K562 (cell line): ENCODE results near the gene OFD1.

Experiments used
- ATF3 ChIP-seq, 2 experiments: fragments of 450-650 bp in 1 of 2; sonication (generic) in 1 of 2; formaldehyde crosslinking in 1 of 2; IDR thresholded peaks in 1 of 2; conservative IDR thresholded peaks in 1 of 2; 2 replicates each; pipeline versions ENCODE4 v1.6.1 to v1.8.1; 2016 to 2023; ENCODE audit warnings: mild to moderate bottlenecking in 2 of 2, moderate library complexity in 2 of 2, inconsistent platforms in 1 of 2, missing genetic modification reagents in 1 of 2
- CTCF ChIP-seq, 3 experiments: IDR thresholded peaks in 2 of 3; conservative IDR thresholded peaks in 1 of 3; 2 replicates each; pipeline ENCODE4 v1.5.1; 2011 to 2012; ENCODE audit warnings: low read length in 3 of 3, mild to moderate bottlenecking in 3 of 3, control low read depth in 2 of 3, improper control_type of control experiment in 1 of 3, inconsistent platforms in 1 of 3, low read depth in 1 of 3, mixed read lengths in 1 of 3, moderate library complexity in 1 of 3; ENCODE audit not compliant: insufficient read depth in 2 of 3
- EP300 ChIP-seq: IDR thresholded peaks from 2 replicates; pipeline ENCODE4 v1.6.1; 2012; ENCODE audit warnings: low read length, improper control_type of control experiment
- HNRNPK ChIP-seq: fragments of 200-400 bp; formaldehyde crosslinking; IDR thresholded peaks from one replicate; pipeline ENCODE4 v1.6.1; 2018; ENCODE audit warnings: mild to moderate bottlenecking, low read depth, low read length; ENCODE audit not compliant: poor library complexity, severe bottlenecking
- L3MBTL2 ChIP-seq: fragments of 450-650 bp; IDR thresholded peaks from 2 replicates; pipeline ENCODE4 v1.6.1; 2016; ENCODE audit warnings: mild to moderate bottlenecking, moderate library complexity
- THRA ChIP-seq: fragments of 450-650 bp; IDR thresholded peaks from 2 replicates; pipeline ENCODE4 v1.6.1; 2017; ENCODE audit warnings: mild to moderate bottlenecking, moderate library complexity
- ZBTB1 ChIP-seq: sonication (generic); formaldehyde crosslinking; IDR thresholded peaks from 2 replicates; pipeline ENCODE4 v1.8.1; 2023; ENCODE audit warnings: missing genetic modification reagents, low read depth, mild to moderate bottlenecking, borderline replicate concordance
- ZFPM2 ChIP-seq: fragments of 250-450 bp; sonication (Bioruptor Pico); IDR thresholded peaks from 2 replicates; pipeline ENCODE4 v1.5.1; 2022; ENCODE audit warnings: mild to moderate bottlenecking
- ZNF184 ChIP-seq: sonication (generic); formaldehyde crosslinking; IDR thresholded peaks from 2 replicates; pipeline ENCODE4 v1.5.0; 2020; ENCODE audit warnings: missing genetic modification reagents
- ZNF224 ChIP-seq: sonication (generic); formaldehyde crosslinking; IDR thresholded peaks from 2 replicates; pipeline ENCODE4 v1.8.0; 2022; ENCODE audit warnings: mild to moderate bottlenecking, missing genetic modification reagents

DNA sequence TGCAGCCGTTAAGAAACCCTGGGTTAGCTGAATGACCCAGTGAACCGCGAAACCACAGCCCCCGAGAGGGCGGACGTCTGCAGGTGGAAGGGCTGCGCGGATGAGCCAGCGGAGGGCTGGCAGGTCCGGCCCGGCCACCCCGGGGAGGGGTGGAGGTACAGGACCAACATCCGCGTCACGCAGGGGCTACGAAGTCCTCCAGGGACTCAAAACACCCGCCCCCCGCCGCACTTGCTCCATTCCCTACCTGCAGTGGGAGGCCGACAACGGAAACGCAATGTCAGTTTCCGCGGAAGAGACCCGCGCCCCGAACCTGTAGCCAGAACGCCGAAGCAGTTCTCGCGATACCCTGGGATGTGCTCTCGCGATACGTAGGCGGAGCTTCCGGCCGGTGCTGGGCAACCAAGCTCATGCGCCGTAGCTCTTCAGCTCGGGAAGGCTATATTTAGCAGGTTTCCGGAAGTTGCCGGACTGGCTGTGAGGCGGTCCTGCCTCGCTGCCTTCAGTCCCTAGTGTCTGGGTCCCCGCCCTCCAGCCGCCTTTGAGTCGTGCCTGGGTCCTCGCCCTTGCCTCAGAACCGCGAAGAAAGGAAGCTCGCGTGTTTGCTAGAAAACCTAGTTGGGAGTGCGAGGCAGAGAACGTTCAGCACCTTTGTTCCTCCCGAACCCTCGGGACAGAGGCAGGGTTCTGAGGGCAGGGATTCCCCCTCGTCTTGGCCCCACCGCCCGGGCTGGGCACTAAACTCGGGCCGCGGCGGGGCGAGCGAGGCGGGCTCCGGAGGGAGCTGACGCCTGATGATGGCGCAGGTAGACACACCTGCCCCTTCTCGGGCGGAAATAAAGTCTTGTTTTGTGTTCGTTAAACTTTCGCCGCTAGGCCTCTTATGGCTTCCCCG lies at the start of gene OFD1, which contains the start of gene TRAPPC2:
- TF ChIP-seq ZFPM2 (CRISPR knock-in tag): no peak
- TF ChIP-seq THRA: no peak
- no peak for TF ChIP-seq ZNF224
- no peak for TF ChIP-seq EP300
- TF ChIP-seq ZNF184 (CRISPR knock-in tag): no peak
- no peak for TF ChIP-seq HNRNPK
- TF ChIP-seq CTCF (IDR thresholded peaks at IDR 0.05 in 2 of 3, conservative IDR thresholded peaks at IDR 0.05 in 1 of 3; ENCODE audit: insufficient read depth in 2 of 3, low read depth in 1 of 3, low read length in 3 of 3): peak in 1 of 3 experiments; percentile 30; a peak in 2 of 6 replicates
- no peak for TF ChIP-seq ZBTB1
- no peak for TF ChIP-seq ATF3 (IDR thresholded peaks at IDR 0.05)
- no peak for TF ChIP-seq ATF3 (CRISPR knock-in tag; conservative IDR thresholded peaks at IDR 0.05)
- peak; percentile 86 for TF ChIP-seq L3MBTL2
